HepG2 (cell line): ENCODE data around the gene SYCE3. TPM values are rescaled to one million over a fixed set of nuclear protein-coding genes. Genes with fewer than 3 reads are reported as not detected.

ENCODE experiments used
- ARID5B ChIP-seq: IDR thresholded peaks from 2 replicates; pipeline ENCODE4 v1.4.0; 2020; ENCODE audit warnings: mild to moderate bottlenecking, missing genetic modification reagents
- CBX2 ChIP-seq, 2 experiments: fragments of 200-600 bp in 1 of 2; sonication (generic); formaldehyde crosslinking in 1 of 2; IDR thresholded peaks; 2 replicates each; pipeline versions ENCODE4 v1.7.0 to v1.8.1; 2018 to 2022; ENCODE audit warnings: low read depth in 2 of 2, low read length in 1 of 2, mild to moderate bottlenecking in 1 of 2, missing genetic modification reagents in 1 of 2
- GABPA ChIP-seq, 2 experiments: IDR thresholded peaks; 2 replicates each; pipeline ENCODE4 v1.6.1; 2011 to 2016; ENCODE audit warnings: low read depth in 2 of 2, low read length in 1 of 2, missing biosample characterization in 1 of 2, missing genetic modification characterization in 1 of 2
- HOXA3 ChIP-seq: sonication (generic); formaldehyde crosslinking; IDR thresholded peaks from 2 replicates; pipeline ENCODE4 v1.5.0; 2020; ENCODE audit warnings: missing genetic modification reagents
- MIXL1 ChIP-seq: IDR thresholded peaks from 2 replicates; pipeline ENCODE4 v1.6.1; 2016
- NCOA2 ChIP-seq: sonication (generic); formaldehyde crosslinking; IDR thresholded peaks from 2 replicates; pipeline ENCODE4 v1.8.0; 2022; ENCODE audit warnings: inconsistent platforms
- NFYB ChIP-seq: sonication (generic); formaldehyde crosslinking; IDR thresholded peaks from 2 replicates; pipeline ENCODE4 v1.4.0; 2020; ENCODE audit warnings: missing genetic modification reagents
- YEATS4 ChIP-seq: sonication (generic); formaldehyde crosslinking; IDR thresholded peaks from 2 replicates; pipeline ENCODE4 v1.4.0; 2020; ENCODE audit warnings: missing genetic modification reagents, borderline replicate concordance
- ZBTB10 ChIP-seq: sonication (generic); formaldehyde crosslinking; IDR thresholded peaks from 2 replicates; pipeline ENCODE4 v1.4.0; 2020; ENCODE audit warnings: missing genetic modification reagents, borderline replicate concordance
- ZHX2 ChIP-seq, 2 experiments: sonication (generic) in 1 of 2; formaldehyde crosslinking in 1 of 2; IDR thresholded peaks; 2 replicates each; pipeline versions ENCODE4 v1.6.1 to v1.9.0; 2014 to 2022; ENCODE audit warnings: antibody characterized with exemption in 1 of 2, borderline replicate concordance in 1 of 2, inconsistent platforms in 1 of 2, low read depth in 1 of 2, missing genetic modification reagents in 1 of 2
- ZNF326 ChIP-seq: sonication (generic); formaldehyde crosslinking; IDR thresholded peaks from 2 replicates; pipeline ENCODE4 v1.4.0; 2020; ENCODE audit warnings: missing genetic modification reagents, borderline replicate concordance
- ZNF468 ChIP-seq: sonication (generic); formaldehyde crosslinking; IDR thresholded peaks from 2 replicates; pipeline ENCODE4 v1.8.0; 2022; ENCODE audit warnings: mild to moderate bottlenecking, moderate library complexity, missing genetic modification reagents
- ZNF484 ChIP-seq: sonication (generic); formaldehyde crosslinking; IDR thresholded peaks from 2 replicates; pipeline ENCODE4 v1.5.1; 2020; ENCODE audit warnings: mild to moderate bottlenecking, low read depth, missing genetic modification reagents, borderline replicate concordance
- ZNF562 ChIP-seq: sonication (generic); formaldehyde crosslinking; IDR thresholded peaks from 2 replicates; pipeline ENCODE4 v1.8.0; 2022; ENCODE audit warnings: missing genetic modification reagents, borderline replicate concordance
- ZNF572 ChIP-seq: sonication (generic); formaldehyde crosslinking; IDR thresholded peaks from 2 replicates; pipeline ENCODE4 v1.5.1; 2020; ENCODE audit warnings: mild to moderate bottlenecking, missing genetic modification reagents
- ZNF615 ChIP-seq: sonication (generic); formaldehyde crosslinking; IDR thresholded peaks from 2 replicates; pipeline ENCODE4 v1.5.0; 2020; ENCODE audit warnings: mild to moderate bottlenecking, missing genetic modification reagents, borderline replicate concordance
- polyA plus RNA-seq, 8 experiments: library from polyadenylated mRNA; depleted of rRNA in 3 of 8; stranded (reverse) in 7 of 8; unstranded in 1 of 8; fragments of >200 nt; fragmentation: Illumina TruSeq in 4 of 8; extraction: Trizol in 4 of 8; gene quantifications; 2 replicates each; pipeline versions ENCODE4 v1.2.1 to v1.2.3, GENCODE V29; 2011 to 2016; ENCODE audit warnings: low read depth in 4 of 8, missing spikeins in 1 of 8, mixed read lengths in 1 of 8; ENCODE audit not compliant: insufficient read depth in 1 of 8
- total RNA-seq, 5 experiments: library from RNA; depleted of rRNA; stranded (reverse); fragments of >200 nt; fragmentation: Illumina TruSeq; extraction: Trizol; gene quantifications; 2 replicates each; pipeline ENCODE4 v1.2.3, GENCODE V29; 2016; ENCODE audit warnings: low read depth in 1 of 5

Gene SYCE3
- total and polyA plus RNA-seq, 2 of the 13 experiments (the other 11 are each of a cell fraction or from before 2014, with no cell fraction given) = not detected

GRCh38 chr22:50530580-50530876 lies 32.2 kb downstream of the SYCE3 start (continued):
- TF ChIP-seq ZHX2 (IDR thresholded peaks at IDR 0.05; ENCODE audit: low read depth) (no peak), ZHX2 (CRISPR knock-in tag; IDR thresholded peaks at IDR 0.05; ENCODE audit: borderline replicate concordance) (no peak), ARID5B (CRISPR knock-in tag) (no peak), GABPA (IDR thresholded peaks at IDR 0.05; ENCODE audit: low read depth, low read length) (no peak), GABPA (CRISPR knock-in tag; IDR thresholded peaks at IDR 0.05; ENCODE audit: low read depth) (no peak), CBX2 (IDR thresholded peaks at IDR 0.05; ENCODE audit: low read depth, low read length) (no peak), CBX2 (CRISPR knock-in tag; IDR thresholded peaks at IDR 0.05; ENCODE audit: low read depth) (no peak), NFYB (CRISPR knock-in tag) (0 out of 2 replicates have a peak, but pooled peaks have one; percentile 1), ZNF615 (CRISPR knock-in tag) (no peak), ZNF326 (no peak), YEATS4 (no peak), ZNF562 (CRISPR knock-in tag) (no peak), ZNF484 (CRISPR knock-in tag) (no peak), ZNF468 (CRISPR knock-in tag) (no peak), HOXA3 (CRISPR knock-in tag) (peak; percentile 17; the same call in 1 of the 2 replicates), ZBTB10 (CRISPR knock-in tag) (no peak; the same call in 1 of the 2 replicates), ZNF572 (CRISPR knock-in tag) (0 out of 2 replicates have a peak, but pooled peaks have one; percentile 37), NCOA2 (CRISPR knock-in tag) (no peak), MIXL1 (CRISPR knock-in tag) (no peak)
